A673 (cell line): ENCODE measurements around the gene ANXA10.

Experiments
- CTCF ChIP-seq: fragments of 300-800, 200-600 bp; sonication (generic); conservative IDR thresholded peaks from 2 replicates; pipeline ENCODE4 v1.5.1; 2017; ENCODE audit warnings: low read depth, mild to moderate bottlenecking, antibody characterized with exemption, low read length, moderate library complexity, mixed read lengths
- EZH2 ChIP-seq: fragments of 200-600 bp; sonication (generic); IDR thresholded peaks from 2 replicates; pipeline ENCODE4 v1.6.1; 2017; ENCODE audit warnings: borderline replicate concordance, low read depth, mild to moderate bottlenecking, mixed read lengths, antibody characterized with exemption, low read length; ENCODE audit not compliant: poor library complexity, severe bottlenecking

- TF ChIP-seq EZH2 (no peak), CTCF (no peak)
Observed at GRCh38 chr4:168051526-168051925, 40.8 kb upstream of the ANXA10 start.
